IPS-18c (cell line): Measurements from ENCODE around the gene AP1G1.

ENCODE experiments used
- H3K4me3 ChIP-seq: 2 replicates; pipeline ENCODE4 v1.7.0; 2013; ENCODE audit warnings: low read depth, mild to moderate bottlenecking, low read length, moderate library complexity; ENCODE audit not compliant: insufficient read depth
- H3K9me3 ChIP-seq: one replicate; pipeline ENCODE4 v1.6.1; 2013; ENCODE audit warnings: mild to moderate bottlenecking, low read length, moderate library complexity; ENCODE audit not compliant: control insufficient read depth, insufficient read depth

AP1G1 gene

GRCh38 chr16:71778780-71779179, 29.9 kb downstream of the AP1G1 start:
- Histone ChIP-seq H3K9me3 (peaks cover 2% of the 10 kb centered on the region), H3K4me3 (no peak overlapping the region)

DNA sequence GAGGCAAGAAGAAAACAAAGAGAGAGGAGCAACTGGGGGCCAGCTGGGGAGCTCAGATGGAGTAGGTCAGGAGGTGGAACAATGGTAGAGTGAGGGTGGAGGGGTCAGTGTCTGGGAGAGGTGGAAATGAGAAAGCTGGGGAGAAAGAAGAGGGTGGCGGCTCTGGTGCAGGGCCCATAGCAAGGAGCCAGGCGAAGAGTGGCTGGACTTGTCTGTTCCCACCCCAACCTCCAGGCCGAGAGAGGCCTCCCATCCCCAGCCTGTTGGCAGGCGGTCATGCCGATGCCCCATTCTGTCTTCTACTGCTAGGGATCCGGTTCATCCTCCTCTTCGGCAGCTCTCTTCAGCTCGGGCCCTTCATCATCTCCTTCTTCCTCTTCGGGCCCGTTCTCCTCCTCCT, 31.3 kb downstream of the AP1G1 start:
- H3K9me3 ChIP-seq: peaks cover 2% of the 10 kb centered on the region
- no peak overlapping the region for H3K4me3 ChIP-seq

- no peak overlapping the region for H3K4me3 ChIP-seq
- peaks cover 2% of the 10 kb centered on the region for H3K9me3 ChIP-seq
Observed at GRCh38 chr16:71775949-71776348, 32.7 kb downstream of the AP1G1 start.

DNA sequence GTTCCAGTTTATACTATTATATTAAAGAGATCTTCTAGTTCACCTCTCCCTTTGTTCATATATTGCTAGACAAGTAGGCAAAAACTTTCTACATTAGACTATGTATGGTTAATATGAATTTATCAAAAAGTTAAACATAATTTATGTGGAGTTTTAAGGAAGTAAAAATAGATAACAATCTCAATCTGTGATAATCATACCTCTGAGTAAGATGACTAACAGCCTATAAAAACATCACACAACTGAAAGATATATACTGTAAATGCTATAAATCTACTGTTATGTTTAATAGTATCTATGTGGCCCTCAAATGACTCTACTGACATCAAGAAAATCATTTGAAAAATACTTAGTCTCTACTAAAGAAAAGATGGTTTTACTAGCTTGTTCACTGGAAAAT, 37.1 kb downstream of the AP1G1 start:
- no peaks in the 10 kb centered on the region for H3K9me3 ChIP-seq
- H3K4me3 ChIP-seq: no peak overlapping the region

GRCh38 chr16:71769222-71769621, 39.4 kb downstream of the AP1G1 start:
- Histone ChIP-seq H3K9me3 (no peaks in the 10 kb centered on the region), H3K4me3 (no peak overlapping the region)

DNA sequence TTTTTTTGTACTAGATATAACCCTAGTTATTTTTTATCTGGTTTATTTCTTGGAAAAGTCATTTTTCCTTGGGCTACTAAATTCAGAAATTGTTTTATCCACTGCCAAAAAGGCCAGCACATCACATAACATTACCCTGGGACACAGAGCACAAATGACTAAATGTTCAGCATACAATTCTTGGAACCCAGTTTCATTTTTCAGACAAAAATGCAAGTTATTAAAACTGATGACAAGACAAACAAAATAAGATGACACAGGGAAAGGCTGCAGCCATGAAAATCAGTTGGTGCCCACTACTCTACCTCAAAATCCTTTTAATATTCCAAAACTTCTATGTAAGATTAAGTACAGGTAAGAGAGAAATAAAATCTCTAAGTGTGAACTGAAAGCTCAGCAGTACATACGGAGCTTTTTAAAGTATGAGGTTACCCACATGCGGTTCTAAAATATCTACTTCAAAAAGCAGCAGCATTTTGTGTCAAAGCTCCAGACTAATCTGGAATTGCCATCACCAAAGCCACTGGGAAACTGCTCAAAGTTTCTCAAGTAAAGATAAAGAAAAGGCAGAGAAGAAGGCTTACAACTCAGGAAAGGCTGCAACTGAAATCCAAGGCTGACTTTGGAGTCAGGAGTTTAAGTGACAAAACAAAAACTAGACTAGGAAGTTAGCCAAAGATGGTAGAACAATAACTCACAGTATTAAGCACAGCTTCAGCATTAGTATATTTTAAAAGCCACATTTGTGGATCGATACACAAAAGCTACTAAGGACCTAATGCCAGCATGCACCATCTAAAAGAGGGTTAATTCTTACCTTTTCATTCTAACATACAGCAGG, 41.4 kb downstream of the AP1G1 start:
- H3K9me3 ChIP-seq: no peaks in the 10 kb centered on the region
- no peak overlapping the region for H3K4me3 ChIP-seq

DNA sequence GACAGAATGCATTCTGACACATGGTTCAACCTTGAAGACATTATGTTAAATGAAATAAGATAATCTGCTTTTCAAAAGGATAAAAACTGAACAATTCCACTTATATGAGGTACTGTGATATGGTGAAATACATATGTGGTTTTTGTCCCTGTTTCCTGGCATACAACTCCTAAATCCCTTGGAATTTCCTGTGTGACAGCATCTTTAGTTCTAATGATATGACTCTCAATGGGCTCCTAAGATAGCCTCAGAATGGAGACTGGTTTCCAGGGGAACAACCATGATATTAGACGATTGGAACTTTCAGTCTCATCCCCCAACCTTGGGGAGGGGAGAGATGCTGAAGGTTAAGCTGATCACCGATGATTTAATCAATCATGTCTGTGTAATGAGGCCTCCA, 46.4 kb downstream of the AP1G1 start:
- Histone ChIP-seq H3K4me3 (no peak overlapping the region), H3K9me3 (no peaks in the 10 kb centered on the region)

DNA sequence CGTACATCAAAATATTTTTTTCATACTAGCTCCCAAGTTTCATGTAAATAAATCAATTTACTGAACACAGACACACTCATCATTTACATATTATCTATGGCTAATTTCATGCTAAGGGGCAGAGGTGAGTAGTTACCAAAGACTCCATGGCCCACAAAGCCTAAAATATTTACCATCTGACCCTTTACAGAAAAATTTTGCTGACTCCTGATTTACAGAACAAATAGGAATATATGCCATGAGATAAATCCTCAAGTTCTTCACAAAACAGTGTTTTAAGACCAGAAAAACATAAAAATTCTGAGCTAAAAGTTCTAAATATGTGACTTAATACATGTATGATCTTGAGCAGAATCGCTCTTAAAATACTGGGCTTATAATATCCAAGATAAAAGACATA, 47.5 kb downstream of the AP1G1 start:
- H3K9me3 ChIP-seq: no peaks in the 10 kb centered on the region
- no peak overlapping the region for H3K4me3 ChIP-seq

DNA sequence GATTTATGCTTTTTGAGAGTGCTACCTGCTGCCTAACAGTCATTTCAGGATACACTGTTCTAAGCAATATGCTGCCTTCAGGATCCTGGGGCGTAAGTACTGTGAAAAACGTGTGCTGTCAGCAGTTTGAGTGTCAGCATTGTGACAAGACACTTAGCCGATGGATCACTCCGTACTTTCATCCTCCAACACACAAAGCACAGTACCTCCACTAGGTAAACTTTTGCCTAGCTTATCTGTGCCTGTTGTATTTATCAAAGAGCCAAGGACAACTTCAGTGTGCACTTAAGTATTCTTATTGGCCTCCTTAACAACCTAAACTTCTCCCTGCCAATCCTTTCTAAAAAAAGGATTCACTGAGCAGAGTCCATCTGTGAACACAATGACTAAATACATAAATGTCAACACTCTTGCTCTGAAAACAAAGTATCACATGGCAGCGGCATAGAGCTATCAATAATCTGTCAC, 50.3 kb downstream of the AP1G1 start:
- Histone ChIP-seq H3K4me3 (no peak overlapping the region), H3K9me3 (no peaks in the 10 kb centered on the region)

DNA sequence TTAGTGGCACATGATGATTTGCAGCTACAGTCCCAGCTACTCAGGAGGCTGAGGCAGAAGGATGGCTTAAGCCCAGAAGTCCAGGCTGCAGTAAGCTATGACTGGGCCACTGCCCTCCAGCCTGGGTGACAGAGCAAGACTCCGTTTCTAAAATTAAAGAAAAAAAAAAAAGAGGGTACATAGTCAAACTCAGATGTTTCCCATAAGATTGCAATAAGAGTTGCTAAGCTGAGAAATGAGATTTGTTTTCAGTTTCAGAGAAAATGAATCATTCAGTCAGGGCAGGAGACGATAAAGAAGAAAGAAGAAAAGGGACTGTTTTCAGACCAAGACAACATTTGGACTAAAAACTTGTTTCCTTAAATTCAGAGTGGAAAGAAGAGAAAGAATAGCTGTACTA, 54.0 kb downstream of the AP1G1 start:
- Histone ChIP-seq H3K4me3 (no peak overlapping the region), H3K9me3 (no peaks in the 10 kb centered on the region)

DNA sequence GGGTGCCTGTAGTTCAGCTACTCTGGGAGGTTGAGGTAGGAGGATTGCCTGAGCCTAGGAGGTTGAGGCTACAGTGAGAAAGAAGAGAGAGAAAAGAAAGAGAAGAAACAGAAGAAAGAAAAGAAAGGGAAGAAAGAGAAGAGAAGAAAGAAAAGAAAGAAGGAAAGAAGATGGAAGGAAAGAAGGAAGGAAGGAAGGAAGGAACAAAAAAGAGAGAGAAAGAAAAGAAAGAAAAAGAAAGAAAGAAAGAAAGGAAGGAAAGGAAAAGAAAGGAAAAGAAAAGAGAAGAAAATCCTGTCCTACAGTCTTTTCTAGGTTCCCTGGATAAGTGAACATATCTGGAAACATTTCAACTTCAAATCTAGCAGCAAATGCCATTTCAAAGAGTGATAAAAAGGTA, 54.5 kb downstream of the AP1G1 start:
- Histone ChIP-seq H3K9me3 (no peaks in the 10 kb centered on the region), H3K4me3 (no peak overlapping the region)

- no peaks in the 10 kb centered on the region for H3K9me3 ChIP-seq
- H3K4me3 ChIP-seq: no peak overlapping the region
Observed at GRCh38 chr16:71748226-71748625, 60.4 kb downstream of the AP1G1 start.

DNA sequence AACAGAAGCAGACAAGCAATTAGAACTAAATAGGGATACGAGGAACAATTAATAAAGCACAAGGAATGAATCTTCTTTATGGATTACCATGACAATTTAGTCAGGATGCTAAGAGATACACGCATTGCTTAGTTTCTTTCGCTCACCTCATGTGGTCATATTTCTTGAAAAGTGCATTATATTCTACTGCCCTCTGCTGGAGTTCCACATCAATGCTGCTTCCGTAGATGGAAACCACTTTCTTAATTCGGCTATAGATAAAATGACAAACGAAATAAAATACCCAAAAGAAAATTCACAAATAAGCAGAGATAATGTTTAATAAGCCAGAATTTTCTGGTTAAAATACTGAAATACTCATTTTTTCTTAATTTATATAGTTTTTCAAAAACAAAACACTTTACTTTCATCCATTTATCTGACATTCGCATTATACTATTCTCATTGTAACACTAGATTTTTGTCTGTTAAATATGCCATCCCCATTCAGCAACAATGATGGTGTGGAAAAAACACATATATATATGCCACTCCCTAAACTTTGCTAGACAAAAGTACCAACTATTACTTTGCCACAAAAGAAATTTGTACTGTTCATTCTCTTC, 62.1 kb downstream of the AP1G1 start:
- H3K4me3 ChIP-seq: no peak overlapping the region

GRCh38 chr16:71738855-71739254, 69.8 kb downstream of the AP1G1 start:
- H3K4me3 ChIP-seq: no peak overlapping the region
- H3K9me3 ChIP-seq: no peaks in the 10 kb centered on the region

More for the DNA sequence above, 62.1 kb downstream of the AP1G1 start:
- no peaks in the 10 kb centered on the region for H3K9me3 ChIP-seq

GRCh38 chr16:71737501-71737900, 71.1 kb downstream of the AP1G1 start:
- no peak overlapping the region for H3K4me3 ChIP-seq

DNA sequence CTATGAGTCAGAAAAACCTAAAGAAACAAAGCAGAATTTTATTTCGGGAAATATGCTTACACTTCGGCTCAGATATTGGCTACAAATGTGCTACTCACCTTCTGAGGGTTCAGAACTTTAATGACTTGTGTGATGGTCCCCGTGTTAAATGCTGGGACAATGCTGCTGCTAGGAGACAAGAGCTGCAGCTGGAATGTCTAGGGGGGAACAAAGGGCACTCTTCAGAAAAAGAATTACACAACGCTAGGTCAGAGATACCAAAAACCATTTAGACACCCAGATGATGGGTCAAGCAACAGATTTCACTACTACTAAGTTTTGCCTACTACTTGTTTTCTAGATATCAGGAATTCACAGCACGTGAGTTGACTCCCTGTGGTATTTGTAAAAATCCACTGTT, 74.1 kb downstream of the AP1G1 start:
- no peak overlapping the region for H3K4me3 ChIP-seq
- no peaks in the 10 kb centered on the region for H3K9me3 ChIP-seq

More at GRCh38 chr16:71737501-71737900, 71.1 kb downstream of the AP1G1 start:
- H3K9me3 ChIP-seq: no peaks in the 10 kb centered on the region

GRCh38 chr16:71732587-71732986, 76.0 kb downstream of the AP1G1 start:
- no peak overlapping the region for H3K4me3 ChIP-seq
- no peaks in the 10 kb centered on the region for H3K9me3 ChIP-seq

DNA sequence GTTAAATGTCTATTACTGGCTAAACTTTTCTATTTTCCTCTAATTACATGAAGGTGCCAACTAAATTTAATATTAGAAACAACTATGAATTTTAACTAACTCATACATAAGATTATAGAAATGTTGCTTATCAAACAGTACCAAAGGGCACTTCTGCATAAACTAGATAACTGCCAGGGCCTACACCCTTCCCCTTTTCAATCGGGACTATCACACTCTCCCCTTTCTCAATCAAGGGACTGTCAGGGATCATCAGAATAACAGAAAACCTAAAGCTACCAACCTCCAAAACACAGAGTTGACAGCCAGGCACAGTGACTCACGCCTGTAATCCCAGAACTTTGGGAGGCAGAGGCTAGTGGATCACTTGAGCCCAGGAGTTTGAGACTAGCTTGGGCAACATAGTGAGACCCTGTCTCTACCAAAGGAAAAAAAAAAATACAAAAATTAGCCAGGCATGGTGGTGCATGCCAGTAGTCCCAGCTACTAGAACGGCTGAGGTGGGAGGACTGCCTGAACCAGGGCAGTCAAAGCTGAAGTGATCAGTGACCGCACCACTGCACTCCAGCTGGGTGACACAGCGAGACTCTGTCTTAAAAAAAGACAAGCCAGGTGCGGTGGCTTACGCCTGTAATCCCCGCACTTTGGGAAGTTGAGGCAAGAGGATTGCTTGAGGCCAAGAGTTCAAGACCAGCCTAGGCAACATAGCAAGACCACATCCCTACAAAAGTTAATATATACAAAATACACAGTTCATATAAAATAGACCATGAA, 80.9 kb downstream of the AP1G1 start:
- H3K9me3 ChIP-seq: peaks cover under 1% of the 10 kb centered on the region
- H3K4me3 ChIP-seq: no peak overlapping the region
